GM21528 (cell line): Measurements from ENCODE around the gene KCNIP1.

ENCODE experiments used
- ATAC-seq: cut with Tn5 transposase; IDR thresholded peaks from one replicate; pipeline ENCODE4 v1.9.1; 2021; ENCODE audit warnings: mild to moderate bottlenecking, moderate library complexity; ENCODE audit not compliant: unreplicated experiment, low FRiP score

KCNIP1 gene

GRCh38 chr5:170693701-170694100 is 189.9 kb downstream of the KCNIP1 start:
- no peak for ATAC-seq

- no peak for ATAC-seq
Observed at GRCh38 chr5:170694911-170695310, 191.1 kb downstream of the KCNIP1 start.

GRCh38 chr5:170697031-170697430 is 193.2 kb downstream of the KCNIP1 start:
- no peak for ATAC-seq

- no peak for ATAC-seq
Observed at GRCh38 chr5:170700503-170700902, 196.7 kb downstream of the KCNIP1 start.

- no peak for ATAC-seq
Observed at GRCh38 chr5:170701334-170701733, 197.5 kb downstream of the KCNIP1 start.

- ATAC-seq = no peak
Observed at GRCh38 chr5:170704417-170705192, 200.8 kb downstream of the KCNIP1 start.

- ATAC-seq = no peak
Observed at GRCh38 chr5:170709640-170710039, 205.8 kb downstream of the KCNIP1 start.

- ATAC-seq = no peak
Observed at GRCh38 chr5:170711300-170711699, 207.5 kb downstream of the KCNIP1 start.

- no peak for ATAC-seq
Observed at GRCh38 chr5:170715141-170715540, 211.3 kb downstream of the KCNIP1 start.

GRCh38 chr5:170716396-170716795 is 212.6 kb downstream of the KCNIP1 start:
- ATAC-seq = no peak

- no peak for ATAC-seq
Observed at GRCh38 chr5:170719551-170719950, 215.7 kb downstream of the KCNIP1 start.

- ATAC-seq = no peak
Observed at GRCh38 chr5:170720179-170720578, 216.4 kb downstream of the KCNIP1 start.

- ATAC-seq = no peak
Observed at GRCh38 chr5:170720984-170721383, 217.2 kb downstream of the KCNIP1 start.

- ATAC-seq = no peak
Observed at GRCh38 chr5:170721681-170722080, 217.9 kb downstream of the KCNIP1 start.

GRCh38 chr5:170722316-170722715 is 218.5 kb downstream of the KCNIP1 start:
- ATAC-seq = no peak

GRCh38 chr5:170731052-170731451 is 227.2 kb downstream of the KCNIP1 start:
- ATAC-seq = no peak

GRCh38 chr5:170732685-170733084 is 228.9 kb downstream of the KCNIP1 start:
- ATAC-seq = no peak

GRCh38 chr5:170736966-170737365 is 233.1 kb downstream of the KCNIP1 start:
- no peak for ATAC-seq

GRCh38 chr5:170737591-170737990 is 233.8 kb downstream of the KCNIP1 start:
- ATAC-seq = no peak

GRCh38 chr5:170738840-170739239 is 235.0 kb downstream of the KCNIP1 start:
- ATAC-seq = no peak

GRCh38 chr5:170739446-170739845 is 235.6 kb downstream of the KCNIP1 start:
- no peak for ATAC-seq

GRCh38 chr5:170740551-170741205 is 236.9 kb downstream of the KCNIP1 start:
- ATAC-seq = no peak
